Measurements from ENCODE around the gene FSTL4. TPM values are rescaled to one million over a fixed set of nuclear protein-coding genes. Genes with fewer than 3 reads are reported as not detected.

FSTL4 gene
- total RNA-seq, 2 donors from 2014 or later, result not detected

GRCh38 chr5:133581348-133581747, 31.0 kb downstream of the FSTL4 start:
- TF ChIP-seq CTCF (IDR thresholded peaks at IDR 0.05), result no peak
- H3K36me3 ChIP-seq, result no peaks in the 10 kb centered on the region
- no peaks in the 10 kb centered on the region for H3K27me3 ChIP-seq

GRCh38 chr5:133580618-133581017, 31.7 kb downstream of the FSTL4 start:
- H3K27me3 ChIP-seq, result no peaks in the 10 kb centered on the region
- no peak for TF ChIP-seq CTCF (IDR thresholded peaks at IDR 0.05)

More at GRCh38 chr5:133581348-133581747, 31.0 kb downstream of the FSTL4 start:
- no peak for DNase-seq (ENCODE audit: low spot score)
- Histone ChIP-seq H3K4me1 (no peaks in the 10 kb centered on the region), H3K9me3 (no peaks in the 10 kb centered on the region), H3K4me3 (no peak overlapping the region), H3K27ac (no peak overlapping the region)

GRCh38 chr5:133579766-133580165, 32.6 kb downstream of the FSTL4 start:
- no peaks in the 10 kb centered on the region for H3K4me1 ChIP-seq
- H3K27me3 ChIP-seq, result no peaks in the 10 kb centered on the region
- H3K4me3 ChIP-seq, result no peak overlapping the region
- H3K9me3 ChIP-seq, result no peaks in the 10 kb centered on the region
- no peak overlapping the region for H3K27ac ChIP-seq
- no peak for TF ChIP-seq CTCF (IDR thresholded peaks at IDR 0.05)
- no peak for DNase-seq (ENCODE audit: low spot score)
- H3K36me3 ChIP-seq, result no peaks in the 10 kb centered on the region

More at GRCh38 chr5:133580618-133581017, 31.7 kb downstream of the FSTL4 start:
- no peak overlapping the region for H3K27ac ChIP-seq
- H3K36me3 ChIP-seq, result no peaks in the 10 kb centered on the region
- H3K4me1 ChIP-seq, result no peaks in the 10 kb centered on the region
- H3K9me3 ChIP-seq, result no peaks in the 10 kb centered on the region
- no peak overlapping the region for H3K4me3 ChIP-seq
- DNase-seq (ENCODE audit: low spot score), result no peak

GRCh38 chr5:133569347-133569746, 43.0 kb downstream of the FSTL4 start:
- H3K9me3 ChIP-seq, result peaks cover 0 to 15% of the 10 kb centered on the region in 2 donors
- H3K4me1 ChIP-seq, result no peaks in the 10 kb centered on the region
- no peaks in the 10 kb centered on the region for H3K36me3 ChIP-seq
- H3K4me3 ChIP-seq, result no peak overlapping the region
- TF ChIP-seq CTCF (IDR thresholded peaks at IDR 0.05), result no peak
- no peak overlapping the region for H3K27ac ChIP-seq
- no peaks in the 10 kb centered on the region for H3K27me3 ChIP-seq
- DNase-seq (ENCODE audit: low spot score), result no peak

- Histone ChIP-seq H3K27me3 (no peaks in the 10 kb centered on the region), H3K9me3 (peaks cover 0 to 5% of the 10 kb centered on the region in 2 donors), H3K4me1 (no peaks in the 10 kb centered on the region), H3K36me3 (no peaks in the 10 kb centered on the region), H3K27ac (no peak overlapping the region), H3K4me3 (no peak overlapping the region)
- TF ChIP-seq CTCF (IDR thresholded peaks at IDR 0.05), result no peak
- no peak for DNase-seq (ENCODE audit: low spot score)
Measured at GRCh38 chr5:133565993-133566392, 46.3 kb downstream of the FSTL4 start.

- H3K27me3 ChIP-seq, result no peaks in the 10 kb centered on the region
- H3K27ac ChIP-seq, result no peak overlapping the region
- H3K4me1 ChIP-seq, result no peaks in the 10 kb centered on the region
- H3K9me3 ChIP-seq, result peaks cover 0 to 5% of the 10 kb centered on the region in 2 donors
- TF ChIP-seq CTCF (IDR thresholded peaks at IDR 0.05), result no peak
- no peaks in the 10 kb centered on the region for H3K36me3 ChIP-seq
- H3K4me3 ChIP-seq, result no peak overlapping the region
- no peak for DNase-seq (ENCODE audit: low spot score)
Measured at GRCh38 chr5:133564921-133565565, 47.3 kb downstream of the FSTL4 start.
